ENCODE data around the gene ANTKMT.

DNA sequence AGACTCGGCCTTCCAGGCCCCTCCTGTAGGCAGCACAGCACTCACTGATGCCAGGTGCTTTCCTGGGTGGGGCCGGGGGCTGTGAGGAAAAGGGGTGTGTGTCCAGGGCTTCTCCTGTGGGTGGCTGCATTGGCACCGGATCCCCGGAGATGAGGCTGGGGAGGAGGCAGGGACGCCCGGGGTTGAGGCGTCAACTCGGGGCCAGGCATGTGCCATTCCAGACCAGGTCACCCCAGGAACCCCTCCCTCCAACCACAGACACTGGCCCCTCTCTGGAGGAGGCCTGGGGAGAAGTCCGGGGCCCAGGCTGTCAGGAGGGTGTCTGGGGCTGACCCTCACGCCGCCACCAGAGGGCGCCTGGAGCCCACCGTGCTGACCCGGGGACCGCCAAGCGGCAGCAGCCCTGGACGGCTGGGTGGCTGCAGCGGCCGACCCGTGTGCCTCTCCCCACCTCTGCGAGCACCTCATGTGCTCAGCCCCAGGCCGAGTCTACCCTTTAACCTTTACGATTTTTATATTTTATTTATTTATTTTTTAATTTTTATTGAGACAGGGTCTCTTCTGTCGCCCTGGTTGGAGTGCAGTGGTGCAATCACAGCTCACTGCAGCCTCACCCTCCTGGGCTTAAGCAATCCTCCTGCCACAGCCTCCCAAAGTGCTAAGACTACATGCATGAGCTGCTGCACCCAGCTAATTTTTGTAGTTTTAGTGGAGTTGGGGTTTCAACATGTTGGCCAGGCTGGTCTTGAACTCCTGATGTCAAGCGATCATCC lies 9.2 kb upstream of the ANTKMT start:
- TF ChIP-seq, protein P1, sequence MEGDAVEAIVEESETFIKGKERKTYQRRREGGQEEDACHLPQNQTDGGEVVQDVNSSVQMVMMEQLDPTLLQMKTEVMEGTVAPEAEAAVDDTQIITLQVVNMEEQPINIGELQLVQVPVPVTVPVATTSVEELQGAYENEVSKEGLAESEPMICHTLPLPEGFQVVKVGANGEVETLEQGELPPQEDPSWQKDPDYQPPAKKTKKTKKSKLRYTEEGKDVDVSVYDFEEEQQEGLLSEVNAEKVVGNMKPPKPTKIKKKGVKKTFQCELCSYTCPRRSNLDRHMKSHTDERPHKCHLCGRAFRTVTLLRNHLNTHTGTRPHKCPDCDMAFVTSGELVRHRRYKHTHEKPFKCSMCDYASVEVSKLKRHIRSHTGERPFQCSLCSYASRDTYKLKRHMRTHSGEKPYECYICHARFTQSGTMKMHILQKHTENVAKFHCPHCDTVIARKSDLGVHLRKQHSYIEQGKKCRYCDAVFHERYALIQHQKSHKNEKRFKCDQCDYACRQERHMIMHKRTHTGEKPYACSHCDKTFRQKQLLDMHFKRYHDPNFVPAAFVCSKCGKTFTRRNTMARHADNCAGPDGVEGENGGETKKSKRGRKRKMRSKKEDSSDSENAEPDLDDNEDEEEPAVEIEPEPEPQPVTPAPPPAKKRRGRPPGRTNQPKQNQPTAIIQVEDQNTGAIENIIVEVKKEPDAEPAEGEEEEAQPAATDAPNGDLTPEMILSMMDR (IDR thresholded peaks at IDR 0.05), result peak; percentile 98
- TF ChIP-seq, protein P2, sequence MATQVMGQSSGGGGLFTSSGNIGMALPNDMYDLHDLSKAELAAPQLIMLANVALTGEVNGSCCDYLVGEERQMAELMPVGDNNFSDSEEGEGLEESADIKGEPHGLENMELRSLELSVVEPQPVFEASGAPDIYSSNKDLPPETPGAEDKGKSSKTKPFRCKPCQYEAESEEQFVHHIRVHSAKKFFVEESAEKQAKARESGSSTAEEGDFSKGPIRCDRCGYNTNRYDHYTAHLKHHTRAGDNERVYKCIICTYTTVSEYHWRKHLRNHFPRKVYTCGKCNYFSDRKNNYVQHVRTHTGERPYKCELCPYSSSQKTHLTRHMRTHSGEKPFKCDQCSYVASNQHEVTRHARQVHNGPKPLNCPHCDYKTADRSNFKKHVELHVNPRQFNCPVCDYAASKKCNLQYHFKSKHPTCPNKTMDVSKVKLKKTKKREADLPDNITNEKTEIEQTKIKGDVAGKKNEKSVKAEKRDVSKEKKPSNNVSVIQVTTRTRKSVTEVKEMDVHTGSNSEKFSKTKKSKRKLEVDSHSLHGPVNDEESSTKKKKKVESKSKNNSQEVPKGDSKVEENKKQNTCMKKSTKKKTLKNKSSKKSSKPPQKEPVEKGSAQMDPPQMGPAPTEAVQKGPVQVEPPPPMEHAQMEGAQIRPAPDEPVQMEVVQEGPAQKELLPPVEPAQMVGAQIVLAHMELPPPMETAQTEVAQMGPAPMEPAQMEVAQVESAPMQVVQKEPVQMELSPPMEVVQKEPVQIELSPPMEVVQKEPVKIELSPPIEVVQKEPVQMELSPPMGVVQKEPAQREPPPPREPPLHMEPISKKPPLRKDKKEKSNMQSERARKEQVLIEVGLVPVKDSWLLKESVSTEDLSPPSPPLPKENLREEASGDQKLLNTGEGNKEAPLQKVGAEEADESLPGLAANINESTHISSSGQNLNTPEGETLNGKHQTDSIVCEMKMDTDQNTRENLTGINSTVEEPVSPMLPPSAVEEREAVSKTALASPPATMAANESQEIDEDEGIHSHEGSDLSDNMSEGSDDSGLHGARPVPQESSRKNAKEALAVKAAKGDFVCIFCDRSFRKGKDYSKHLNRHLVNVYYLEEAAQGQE (IDR thresholded peaks at IDR 0.05; ENCODE audit: insufficient read depth in 1 of 2, low read depth in 2 of 2, low read length in 1 of 2), result no peak
- no peak for TF ChIP-seq TCF7L2 (IDR thresholded peaks at IDR 0.05; ENCODE audit: low read depth, low read length)
- peak; percentile 7; the same call in 1 of the 2 replicates for TF ChIP-seq POLR2AphosphoS5 (IDR thresholded peaks at IDR 0.05; ENCODE audit: low read depth, low read length)

Data from Panc1 (cell line).